HG02870 (cell line): Measurements from ENCODE around the gene TAF10.

Experiments used
- ATAC-seq: cut with Tn5 transposase; IDR thresholded peaks from one replicate; pipeline ENCODE4 v1.9.1; 2021; ENCODE audit warnings: mild to moderate bottlenecking, moderate library complexity; ENCODE audit not compliant: unreplicated experiment

Gene TAF10

GRCh38 chr11:6561288-6561687 lies 50.7 kb downstream of the TAF10 start:
- ATAC-seq = no peak
